ENCODE data around the gene PACSIN2.

PACSIN2 gene

GRCh38 chr22:42959576-42960509 lies 55.1 kb downstream of the PACSIN2 start:
- TF ChIP-seq, protein P1, sequence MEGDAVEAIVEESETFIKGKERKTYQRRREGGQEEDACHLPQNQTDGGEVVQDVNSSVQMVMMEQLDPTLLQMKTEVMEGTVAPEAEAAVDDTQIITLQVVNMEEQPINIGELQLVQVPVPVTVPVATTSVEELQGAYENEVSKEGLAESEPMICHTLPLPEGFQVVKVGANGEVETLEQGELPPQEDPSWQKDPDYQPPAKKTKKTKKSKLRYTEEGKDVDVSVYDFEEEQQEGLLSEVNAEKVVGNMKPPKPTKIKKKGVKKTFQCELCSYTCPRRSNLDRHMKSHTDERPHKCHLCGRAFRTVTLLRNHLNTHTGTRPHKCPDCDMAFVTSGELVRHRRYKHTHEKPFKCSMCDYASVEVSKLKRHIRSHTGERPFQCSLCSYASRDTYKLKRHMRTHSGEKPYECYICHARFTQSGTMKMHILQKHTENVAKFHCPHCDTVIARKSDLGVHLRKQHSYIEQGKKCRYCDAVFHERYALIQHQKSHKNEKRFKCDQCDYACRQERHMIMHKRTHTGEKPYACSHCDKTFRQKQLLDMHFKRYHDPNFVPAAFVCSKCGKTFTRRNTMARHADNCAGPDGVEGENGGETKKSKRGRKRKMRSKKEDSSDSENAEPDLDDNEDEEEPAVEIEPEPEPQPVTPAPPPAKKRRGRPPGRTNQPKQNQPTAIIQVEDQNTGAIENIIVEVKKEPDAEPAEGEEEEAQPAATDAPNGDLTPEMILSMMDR (IDR thresholded peaks at IDR 0.05) = no peak

- TF ChIP-seq, protein P1 (IDR thresholded peaks at IDR 0.05) = no peak
Measured at GRCh38 chr22:42958937-42959336, 56.0 kb downstream of the PACSIN2 start.

DNA sequence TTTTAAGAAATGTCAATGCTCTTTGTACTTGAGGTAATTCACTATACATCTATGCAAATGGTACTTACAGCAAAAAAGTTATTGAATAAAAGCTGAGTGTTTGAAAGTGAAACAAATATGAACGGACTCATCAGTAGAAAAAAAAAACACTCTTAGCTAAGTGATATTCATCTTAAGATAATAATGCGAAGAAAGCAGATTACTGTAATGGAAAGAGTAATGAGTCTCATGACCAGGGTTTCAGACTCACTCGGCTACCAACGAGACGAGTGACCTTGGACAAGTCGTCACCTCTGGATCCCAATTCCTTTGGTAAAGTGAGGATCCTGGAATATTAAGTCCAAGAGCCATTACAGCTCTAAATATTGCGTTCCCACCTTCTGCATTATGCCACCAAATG lies 57.0 kb downstream of the PACSIN2 start:
- TF ChIP-seq, protein P1 (IDR thresholded peaks at IDR 0.05) = no peak

DNA sequence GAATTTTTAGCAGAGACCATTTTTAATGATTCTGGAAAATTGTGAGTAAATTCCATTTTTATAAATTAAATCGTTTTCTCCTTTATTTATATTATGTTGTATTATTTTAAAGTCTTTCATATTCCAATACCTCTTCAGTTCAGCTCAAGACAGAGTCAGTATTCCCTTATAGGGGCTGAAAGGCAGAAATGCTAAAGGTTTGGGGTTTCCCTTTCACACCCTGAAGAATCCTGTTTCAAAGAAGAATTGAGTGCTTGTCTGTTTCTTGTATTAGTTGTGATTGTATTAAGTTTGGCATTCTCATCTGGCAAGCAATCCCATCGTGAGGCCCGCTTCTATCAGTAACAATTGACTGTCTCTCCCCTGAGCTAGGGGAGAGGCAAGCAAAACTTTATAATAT lies 57.4 kb downstream of the PACSIN2 start:
- TF ChIP-seq, protein P1 (IDR thresholded peaks at IDR 0.05) = no peak

GRCh38 chr22:42955848-42956247 lies 59.1 kb downstream of the PACSIN2 start:
- TF ChIP-seq, protein P1 (IDR thresholded peaks at IDR 0.05) = no peak

GRCh38 chr22:42955087-42955635 lies 59.8 kb downstream of the PACSIN2 start:
- TF ChIP-seq, protein P1 (IDR thresholded peaks at IDR 0.05) = no peak

DNA sequence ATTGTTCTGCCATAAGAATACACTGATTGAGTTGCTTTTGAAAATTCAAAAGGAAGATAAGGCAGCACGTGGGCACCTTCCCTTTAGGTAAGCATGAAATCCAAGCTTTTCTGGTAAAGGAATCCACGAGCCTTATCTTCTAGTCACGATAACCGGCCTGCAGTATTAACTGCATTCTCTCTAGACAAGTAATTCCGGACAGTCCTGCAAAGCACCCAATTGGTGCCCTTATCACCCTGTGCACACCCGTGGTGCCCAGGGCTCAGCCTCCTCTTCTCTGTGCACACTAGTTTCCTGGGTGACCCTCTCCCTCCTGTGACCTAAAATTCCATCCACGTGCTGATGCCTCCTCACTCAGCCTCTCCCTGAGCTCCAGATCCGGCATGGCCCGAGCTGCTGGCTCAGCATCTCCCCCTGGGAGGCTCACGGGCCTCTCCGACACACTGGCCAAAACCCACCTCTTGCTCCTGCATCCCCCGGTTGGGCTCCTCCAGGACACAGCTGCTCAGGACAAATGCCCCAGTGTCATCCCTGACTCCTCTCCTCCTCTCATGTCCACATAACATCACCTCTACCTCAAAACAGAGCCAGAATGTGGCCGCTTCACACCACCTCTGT lies 63.7 kb downstream of the PACSIN2 start:
- TF ChIP-seq, protein P1 (IDR thresholded peaks at IDR 0.05) = no peak

Measured in LNCAP (cell line).